ENCODE results near the gene CBX7. TPM values are rescaled to one million over a fixed set of nuclear protein-coding genes. Genes with fewer than 3 reads are reported as not detected.

Gene CBX7
- total RNA-seq, 1 donor from 2014 or later, result 51.1 TPM

- ATAC-seq, result no peak
- Histone ChIP-seq H3K27me3 (ENCODE audit: low read depth) (no peaks in the 10 kb centered on the region), H3K4me1 (peaks cover 16% of the 10 kb centered on the region), H3K27ac (no peak overlapping the region), H3K36me3 (peaks cover 34% of the 10 kb centered on the region), H3K4me3 (no peak overlapping the region), H3K9me3 (no peaks in the 10 kb centered on the region)
- DNase-seq, result no peak
- TF ChIP-seq, protein P1, sequence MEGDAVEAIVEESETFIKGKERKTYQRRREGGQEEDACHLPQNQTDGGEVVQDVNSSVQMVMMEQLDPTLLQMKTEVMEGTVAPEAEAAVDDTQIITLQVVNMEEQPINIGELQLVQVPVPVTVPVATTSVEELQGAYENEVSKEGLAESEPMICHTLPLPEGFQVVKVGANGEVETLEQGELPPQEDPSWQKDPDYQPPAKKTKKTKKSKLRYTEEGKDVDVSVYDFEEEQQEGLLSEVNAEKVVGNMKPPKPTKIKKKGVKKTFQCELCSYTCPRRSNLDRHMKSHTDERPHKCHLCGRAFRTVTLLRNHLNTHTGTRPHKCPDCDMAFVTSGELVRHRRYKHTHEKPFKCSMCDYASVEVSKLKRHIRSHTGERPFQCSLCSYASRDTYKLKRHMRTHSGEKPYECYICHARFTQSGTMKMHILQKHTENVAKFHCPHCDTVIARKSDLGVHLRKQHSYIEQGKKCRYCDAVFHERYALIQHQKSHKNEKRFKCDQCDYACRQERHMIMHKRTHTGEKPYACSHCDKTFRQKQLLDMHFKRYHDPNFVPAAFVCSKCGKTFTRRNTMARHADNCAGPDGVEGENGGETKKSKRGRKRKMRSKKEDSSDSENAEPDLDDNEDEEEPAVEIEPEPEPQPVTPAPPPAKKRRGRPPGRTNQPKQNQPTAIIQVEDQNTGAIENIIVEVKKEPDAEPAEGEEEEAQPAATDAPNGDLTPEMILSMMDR (IDR thresholded peaks at IDR 0.05), result no peak
- intact Hi-C loops (cut with DNase I), result no loop called here
These were observed 23.4 kb downstream of the CBX7 start for GRCh38 chr22:39129081-39129480.

GRCh38 chr22:39128508-39128907 lies 24.0 kb downstream of the CBX7 start:
- Histone ChIP-seq H3K27me3 (ENCODE audit: low read depth) (no peaks in the 10 kb centered on the region), H3K36me3 (peaks cover 28% of the 10 kb centered on the region), H3K4me3 (no peak overlapping the region), H3K9me3 (no peaks in the 10 kb centered on the region), H3K4me1 (peaks cover 16% of the 10 kb centered on the region), H3K27ac (no peak overlapping the region)
- TF ChIP-seq, protein P1 (IDR thresholded peaks at IDR 0.05), result no peak
- ATAC-seq (no peak), DNase-seq (no peak)
- intact Hi-C loops (cut with DNase I), result no loop called here

DNA sequence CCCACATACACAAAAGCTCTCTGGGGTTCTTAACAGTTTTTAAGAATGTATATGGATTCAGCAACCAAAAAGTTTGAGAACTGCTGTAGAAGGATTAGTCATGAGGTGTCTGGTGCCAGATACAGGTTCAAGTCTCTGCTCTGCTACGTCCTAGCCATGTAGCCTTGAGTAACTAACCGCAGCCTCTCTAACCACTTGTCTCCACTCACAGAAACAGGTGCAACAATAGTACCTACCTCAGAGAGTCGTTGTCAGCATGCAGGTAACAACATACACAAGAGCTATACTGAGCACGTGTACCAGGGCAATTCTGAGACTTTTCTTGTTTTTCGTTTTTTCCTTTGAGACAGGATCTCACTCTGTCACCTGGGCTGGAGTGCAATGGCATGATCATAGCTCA lies 26.9 kb downstream of the CBX7 start:
- peaks cover under 1% of the 10 kb centered on the region for H3K4me1 ChIP-seq
- ATAC-seq (no peak), DNase-seq (no peak)
- peaks cover 9% of the 10 kb centered on the region for H3K36me3 ChIP-seq
- no peaks in the 10 kb centered on the region for H3K9me3 ChIP-seq
- no peak overlapping the region for H3K4me3 ChIP-seq
- TF ChIP-seq, protein P1 (IDR thresholded peaks at IDR 0.05), result no peak
- intact Hi-C loops (cut with DNase I), result no loop called here
- H3K27ac ChIP-seq, result no peak overlapping the region
- H3K27me3 ChIP-seq (ENCODE audit: low read depth), result no peaks in the 10 kb centered on the region

DNA sequence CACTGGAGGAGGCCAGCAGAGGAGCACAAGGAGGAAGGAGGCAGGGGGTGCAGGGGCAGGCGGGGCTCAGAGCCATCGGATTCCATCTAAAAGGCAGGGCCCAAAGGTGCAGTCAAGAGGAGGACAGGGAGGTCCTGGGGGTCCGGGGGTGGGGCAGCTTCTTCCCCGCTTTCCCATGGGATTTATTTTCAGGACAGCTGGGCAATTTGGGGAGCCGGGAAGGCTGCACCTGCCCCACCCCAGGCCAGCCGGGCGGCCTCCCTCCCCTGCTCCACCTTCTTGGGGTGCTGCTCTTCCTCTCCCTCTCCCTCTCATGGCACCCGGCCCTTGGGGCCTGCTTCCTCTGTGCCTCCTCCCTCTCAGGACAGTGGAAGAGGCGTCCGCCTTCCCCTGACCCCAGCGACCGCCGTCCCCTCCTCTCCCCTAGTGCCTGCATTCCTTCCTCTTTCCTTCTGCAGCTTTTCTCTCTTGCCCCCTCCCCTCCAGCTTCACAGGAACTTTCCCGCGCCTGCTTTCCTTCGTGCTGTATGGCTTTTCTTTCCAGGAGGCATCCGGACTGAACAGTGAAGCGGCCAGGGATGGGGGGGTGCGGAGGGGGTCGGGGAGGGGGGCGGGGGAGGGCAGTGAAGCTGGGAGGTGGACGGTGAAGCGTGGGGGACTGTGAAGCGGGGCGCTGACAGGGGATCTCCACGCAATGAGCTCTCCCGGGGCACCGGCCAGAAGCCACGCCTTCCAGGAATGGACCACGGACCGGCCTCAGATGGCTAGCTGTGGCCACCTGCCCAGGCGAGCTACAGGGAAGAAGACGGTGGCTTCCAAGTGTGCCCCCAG lies 28.5 kb downstream of the CBX7 start:
- intact Hi-C loops (cut with DNase I), result no loop called here
- peak in 1 of 2 donors; percentile 21 for ATAC-seq
- no peak for DNase-seq
- H3K36me3 ChIP-seq, result no peaks in the 10 kb centered on the region
- H3K27me3 ChIP-seq (ENCODE audit: low read depth), result no peaks in the 10 kb centered on the region
- H3K4me3 ChIP-seq, result no peak overlapping the region
- H3K27ac ChIP-seq, result no peak overlapping the region
- no peaks in the 10 kb centered on the region for H3K4me1 ChIP-seq
- H3K9me3 ChIP-seq, result no peaks in the 10 kb centered on the region
- TF ChIP-seq, protein P1 (IDR thresholded peaks at IDR 0.05), result no peak

GRCh38 chr22:39122772-39123470 lies 29.6 kb downstream of the CBX7 start:
- intact Hi-C loops (cut with DNase I), result no loop called here
- Histone ChIP-seq H3K27ac (no peak overlapping the region), H3K36me3 (no peaks in the 10 kb centered on the region), H3K4me1 (no peaks in the 10 kb centered on the region), H3K4me3 (no peak overlapping the region), H3K27me3 (ENCODE audit: low read depth) (no peaks in the 10 kb centered on the region), H3K9me3 (no peaks in the 10 kb centered on the region)
- DNase-seq, result no peak
- TF ChIP-seq, protein P1 (IDR thresholded peaks at IDR 0.05), result no peak
- ATAC-seq, result no peak
